ENCODE data around the gene CACNA1B.

DNA sequence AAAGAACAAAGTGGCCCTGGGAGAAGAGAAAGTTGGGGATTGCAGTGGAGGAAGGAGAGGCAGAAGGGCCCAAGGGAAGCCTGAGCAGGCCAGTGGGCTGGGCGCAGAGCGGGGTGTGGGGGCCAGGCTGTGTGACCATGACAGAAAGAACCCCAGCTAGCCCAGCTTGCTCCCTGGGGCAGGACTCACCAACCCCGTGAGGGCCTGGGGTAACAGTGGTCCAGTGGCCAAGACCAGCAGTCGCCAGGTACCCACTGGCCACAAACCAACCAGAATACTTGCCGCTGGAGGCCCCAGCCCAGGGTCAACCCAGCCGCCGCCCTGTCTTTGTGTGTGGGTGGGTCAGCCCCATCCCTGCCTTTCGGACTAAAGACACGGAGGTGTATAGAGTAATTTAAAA, 146.5 kb downstream of the CACNA1B start:
- no peak for TF ChIP-seq YY1 (IDR thresholded peaks at IDR 0.05; ENCODE audit: insufficient read depth, insufficient read length)
- TF ChIP-seq ZNF274 (IDR thresholded peaks at IDR 0.05; ENCODE audit: low read depth, low read length) = no peak
